HepG2 (cell line): Measurements from ENCODE around the gene ITGA6. TPM values are rescaled to one million over a fixed set of nuclear protein-coding genes. Genes with fewer than 3 reads are reported as not detected.

Source experiments
- ATF7 ChIP-seq, 2 experiments: fragments of 450-650 bp in 1 of 2; sonication (generic) in 1 of 2; formaldehyde crosslinking in 1 of 2; IDR thresholded peaks; 2 replicates each; pipeline versions ENCODE4 v1.4.0 to v1.6.1; 2016 to 2020; ENCODE audit warnings: antibody characterized with exemption in 1 of 2, mild to moderate bottlenecking in 1 of 2, missing genetic modification reagents in 1 of 2
- CBX1 ChIP-seq: IDR thresholded peaks from one replicate; pipeline ENCODE4 v1.6.1; 2016; ENCODE audit warnings: antibody characterized with exemption, low read depth
- FLYWCH1 ChIP-seq: sonication (generic); formaldehyde crosslinking; IDR thresholded peaks from 2 replicates; pipeline ENCODE4 v1.8.1; 2023; ENCODE audit warnings: mild to moderate bottlenecking, missing genetic modification reagents
- HNRNPK ChIP-seq: fragments of 200-400 bp; formaldehyde crosslinking; IDR thresholded peaks from 2 replicates; pipeline ENCODE4 v1.6.1; 2018; ENCODE audit warnings: low read length, low read depth, moderate library complexity, mild to moderate bottlenecking; ENCODE audit not compliant: poor library complexity, severe bottlenecking
- HNRNPLL ChIP-seq: fragments of 200-400 bp; formaldehyde crosslinking; IDR thresholded peaks from 2 replicates; pipeline ENCODE4 v1.6.1; 2017; ENCODE audit warnings: mild to moderate bottlenecking, low read depth, low read length; ENCODE audit not compliant: poor library complexity, severe bottlenecking
- HOXA5 ChIP-seq: sonication (generic); formaldehyde crosslinking; IDR thresholded peaks from 2 replicates; pipeline ENCODE4 v1.4.0; 2020; ENCODE audit warnings: missing genetic modification reagents
- MIXL1 ChIP-seq: IDR thresholded peaks from 2 replicates; pipeline ENCODE4 v1.6.1; 2016
- PHF21A ChIP-seq: sonication (generic); formaldehyde crosslinking; IDR thresholded peaks from 2 replicates; pipeline ENCODE4 v1.5.0; 2020; ENCODE audit warnings: mild to moderate bottlenecking, missing genetic modification reagents
- RAD21 ChIP-seq: fragments of 450-650 bp; formaldehyde crosslinking; IDR thresholded peaks from 2 replicates; pipeline ENCODE4 v1.5.0; 2020; ENCODE audit warnings: mild to moderate bottlenecking
- SMAD9 ChIP-seq: sonication (generic); formaldehyde crosslinking; IDR thresholded peaks from 2 replicates; pipeline ENCODE4 v1.5.1; 2020; ENCODE audit warnings: mild to moderate bottlenecking, missing genetic modification reagents
- SMYD3 ChIP-seq: sonication (generic); formaldehyde crosslinking; IDR thresholded peaks from 2 replicates; pipeline ENCODE4 v1.8.1; 2023; ENCODE audit warnings: mild to moderate bottlenecking, missing genetic modification reagents
- TAF1 ChIP-seq: sonication (generic); formaldehyde crosslinking; IDR thresholded peaks from 2 replicates; pipeline ENCODE4 v1.4.0; 2020; ENCODE audit warnings: missing genetic modification reagents
- TEAD3 ChIP-seq: optimal IDR thresholded peaks from 2 replicates; pipeline ENCODE3; 2016; ENCODE audit warnings: borderline replicate concordance
- ZBTB7A ChIP-seq: sonication (generic); formaldehyde crosslinking; IDR thresholded peaks from 2 replicates; pipeline ENCODE4 v1.8.0; 2022; ENCODE audit warnings: mild to moderate bottlenecking, missing genetic modification reagents
- ZFP1 ChIP-seq: IDR thresholded peaks from 2 replicates; pipeline ENCODE4 v1.6.1; 2016
- ZFP90 ChIP-seq: sonication (generic); formaldehyde crosslinking; IDR thresholded peaks from 2 replicates; pipeline ENCODE4 v1.8.0; 2022; ENCODE audit warnings: missing genetic modification reagents, mild to moderate bottlenecking, inconsistent platforms, borderline replicate concordance
- ZKSCAN8 ChIP-seq: IDR thresholded peaks from 2 replicates; pipeline ENCODE4 v1.6.1; 2016; ENCODE audit warnings: borderline replicate concordance, missing genetic modification reagents, missing compliant biosample characterization
- ZNF124 ChIP-seq: sonication (generic); formaldehyde crosslinking; IDR thresholded peaks from 2 replicates; pipeline ENCODE4 v1.4.0; 2020; ENCODE audit warnings: missing genetic modification reagents
- ZNF160 ChIP-seq: sonication (generic); formaldehyde crosslinking; IDR thresholded peaks from 2 replicates; pipeline ENCODE4 v1.8.0; 2022; ENCODE audit warnings: mild to moderate bottlenecking, inconsistent platforms, missing genetic modification reagents
- ZNF773 ChIP-seq: sonication (generic); formaldehyde crosslinking; IDR thresholded peaks from 2 replicates; pipeline ENCODE4 v1.4.0; 2020; ENCODE audit warnings: missing genetic modification reagents, borderline replicate concordance
- ZSCAN29 ChIP-seq: sonication (generic); formaldehyde crosslinking; conservative IDR thresholded peaks from 2 replicates; pipeline ENCODE4 v1.4.0; 2020; ENCODE audit warnings: mild to moderate bottlenecking, missing genetic modification reagents
- polyA plus RNA-seq, 8 experiments: library from polyadenylated mRNA; depleted of rRNA in 3 of 8; stranded (reverse) in 7 of 8; unstranded in 1 of 8; fragments of >200 nt; fragmentation: Illumina TruSeq in 4 of 8; extraction: Trizol in 4 of 8; gene quantifications; 2 replicates each; pipeline versions ENCODE4 v1.2.1 to v1.2.3, GENCODE V29; 2011 to 2016; ENCODE audit warnings: low read depth in 4 of 8, missing spikeins in 1 of 8, mixed read lengths in 1 of 8; ENCODE audit not compliant: insufficient read depth in 1 of 8
- total RNA-seq, 5 experiments: library from RNA; depleted of rRNA; stranded (reverse); fragments of >200 nt; fragmentation: Illumina TruSeq; extraction: Trizol; gene quantifications; 2 replicates each; pipeline ENCODE4 v1.2.3, GENCODE V29; 2016; ENCODE audit warnings: low read depth in 1 of 5
- TF ChIP-seq, protein P1 (sequence below): sonication (generic); formaldehyde crosslinking; IDR thresholded peaks from 2 replicates; pipeline ENCODE4 v1.5.0; 2020; ENCODE audit warnings: missing genetic modification reagents
- TF ChIP-seq, protein P2 (sequence below): sonication (generic); formaldehyde crosslinking; IDR thresholded peaks from 2 replicates; pipeline ENCODE4 v1.4.0; 2020; ENCODE audit warnings: missing genetic modification reagents, borderline replicate concordance
- TF ChIP-seq, protein P3 (sequence below): IDR thresholded peaks from 2 replicates; pipeline ENCODE4 v1.6.1; 2016; ENCODE audit warnings: low read depth, control low read depth

Gene ITGA6
- total and polyA plus RNA-seq, 2 of the 13 experiments (the other 11 are each of a cell fraction or from before 2014, with no cell fraction given): 24.0 to 92.5 TPM

DNA sequence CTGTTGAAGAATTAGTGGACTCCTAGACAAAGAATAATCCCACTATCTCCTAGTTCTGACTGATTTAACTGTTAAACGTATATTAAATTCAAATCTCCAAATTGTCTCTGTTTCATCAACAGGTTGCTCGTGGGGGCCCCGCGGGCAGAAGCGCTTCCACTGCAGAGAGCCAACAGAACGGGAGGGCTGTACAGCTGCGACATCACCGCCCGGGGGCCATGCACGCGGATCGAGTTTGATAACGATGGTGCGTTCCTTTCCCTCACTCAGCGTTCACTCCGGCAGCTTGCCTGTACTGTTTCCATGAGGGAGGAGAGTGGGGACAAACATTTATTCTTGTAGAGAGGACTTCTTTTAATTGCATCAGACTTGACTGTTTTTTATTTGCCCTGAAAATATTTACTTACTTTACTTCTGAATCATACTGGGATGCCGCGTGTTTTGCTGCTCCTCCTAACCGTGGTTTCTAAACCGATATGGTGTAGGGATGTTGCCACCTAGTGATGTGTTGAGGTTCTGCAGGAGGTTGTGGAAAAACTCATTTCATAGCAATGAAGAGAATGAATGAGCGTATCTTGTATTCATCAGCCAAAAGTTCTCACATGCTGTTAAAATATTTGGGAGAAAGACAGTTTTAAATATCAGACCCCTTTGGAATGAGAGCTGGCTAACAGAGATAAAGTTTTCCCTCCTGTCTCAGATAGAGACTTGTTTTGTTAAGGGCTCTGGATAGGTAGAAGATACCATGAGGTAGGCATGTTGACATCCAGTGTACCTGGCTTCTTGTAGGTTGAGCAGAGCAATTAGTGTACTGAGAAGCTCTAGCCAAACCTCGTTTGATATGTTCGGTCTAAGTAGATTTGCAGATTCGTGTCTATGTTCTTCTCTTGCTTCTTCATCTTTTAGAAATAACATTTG lies 38.3 kb downstream of the ITGA6 start (continued):
- TF ChIP-seq ZNF160: no peak
- peak; percentile 76 for TF ChIP-seq MIXL1
- TF ChIP-seq SMYD3 (CRISPR knock-in tag): no peak
- no peak for TF ChIP-seq SMAD9 (CRISPR knock-in tag)
- peak; percentile 48 for TF ChIP-seq CBX1
- peak; percentile 79 for TF ChIP-seq TEAD3 (CRISPR knock-in tag)
- TF ChIP-seq ZKSCAN8 (CRISPR knock-in tag): peak; percentile 52; the same call in 1 of the 2 replicates
- TF ChIP-seq PHF21A (CRISPR knock-in tag): peak; percentile 71
- TF ChIP-seq, protein P1, sequence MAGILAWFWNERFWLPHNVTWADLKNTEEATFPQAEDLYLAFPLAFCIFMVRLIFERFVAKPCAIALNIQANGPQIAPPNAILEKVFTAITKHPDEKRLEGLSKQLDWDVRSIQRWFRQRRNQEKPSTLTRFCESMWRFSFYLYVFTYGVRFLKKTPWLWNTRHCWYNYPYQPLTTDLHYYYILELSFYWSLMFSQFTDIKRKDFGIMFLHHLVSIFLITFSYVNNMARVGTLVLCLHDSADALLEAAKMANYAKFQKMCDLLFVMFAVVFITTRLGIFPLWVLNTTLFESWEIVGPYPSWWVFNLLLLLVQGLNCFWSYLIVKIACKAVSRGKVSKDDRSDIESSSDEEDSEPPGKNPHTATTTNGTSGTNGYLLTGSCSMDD (CRISPR knock-in tag): no peak
- TF ChIP-seq ZBTB7A (CRISPR knock-in tag): no peak
- peak; percentile 83; the same call in 1 of the 2 replicates for TF ChIP-seq ZFP1
- TF ChIP-seq TAF1 (CRISPR knock-in tag): no peak
- TF ChIP-seq ATF7 (IDR thresholded peaks at IDR 0.05): no peak
- TF ChIP-seq ATF7 (CRISPR knock-in tag; IDR thresholded peaks at IDR 0.05): peak; percentile 26; the same call in 1 of the 2 replicates
- TF ChIP-seq FLYWCH1 (CRISPR knock-in tag): no peak
- TF ChIP-seq RAD21: peak; percentile 93
- TF ChIP-seq HNRNPLL: peak; percentile 88
- peak; percentile 80; the same call in 1 of the 2 replicates for TF ChIP-seq ZNF124 (CRISPR knock-in tag)
- TF ChIP-seq, protein P2, sequence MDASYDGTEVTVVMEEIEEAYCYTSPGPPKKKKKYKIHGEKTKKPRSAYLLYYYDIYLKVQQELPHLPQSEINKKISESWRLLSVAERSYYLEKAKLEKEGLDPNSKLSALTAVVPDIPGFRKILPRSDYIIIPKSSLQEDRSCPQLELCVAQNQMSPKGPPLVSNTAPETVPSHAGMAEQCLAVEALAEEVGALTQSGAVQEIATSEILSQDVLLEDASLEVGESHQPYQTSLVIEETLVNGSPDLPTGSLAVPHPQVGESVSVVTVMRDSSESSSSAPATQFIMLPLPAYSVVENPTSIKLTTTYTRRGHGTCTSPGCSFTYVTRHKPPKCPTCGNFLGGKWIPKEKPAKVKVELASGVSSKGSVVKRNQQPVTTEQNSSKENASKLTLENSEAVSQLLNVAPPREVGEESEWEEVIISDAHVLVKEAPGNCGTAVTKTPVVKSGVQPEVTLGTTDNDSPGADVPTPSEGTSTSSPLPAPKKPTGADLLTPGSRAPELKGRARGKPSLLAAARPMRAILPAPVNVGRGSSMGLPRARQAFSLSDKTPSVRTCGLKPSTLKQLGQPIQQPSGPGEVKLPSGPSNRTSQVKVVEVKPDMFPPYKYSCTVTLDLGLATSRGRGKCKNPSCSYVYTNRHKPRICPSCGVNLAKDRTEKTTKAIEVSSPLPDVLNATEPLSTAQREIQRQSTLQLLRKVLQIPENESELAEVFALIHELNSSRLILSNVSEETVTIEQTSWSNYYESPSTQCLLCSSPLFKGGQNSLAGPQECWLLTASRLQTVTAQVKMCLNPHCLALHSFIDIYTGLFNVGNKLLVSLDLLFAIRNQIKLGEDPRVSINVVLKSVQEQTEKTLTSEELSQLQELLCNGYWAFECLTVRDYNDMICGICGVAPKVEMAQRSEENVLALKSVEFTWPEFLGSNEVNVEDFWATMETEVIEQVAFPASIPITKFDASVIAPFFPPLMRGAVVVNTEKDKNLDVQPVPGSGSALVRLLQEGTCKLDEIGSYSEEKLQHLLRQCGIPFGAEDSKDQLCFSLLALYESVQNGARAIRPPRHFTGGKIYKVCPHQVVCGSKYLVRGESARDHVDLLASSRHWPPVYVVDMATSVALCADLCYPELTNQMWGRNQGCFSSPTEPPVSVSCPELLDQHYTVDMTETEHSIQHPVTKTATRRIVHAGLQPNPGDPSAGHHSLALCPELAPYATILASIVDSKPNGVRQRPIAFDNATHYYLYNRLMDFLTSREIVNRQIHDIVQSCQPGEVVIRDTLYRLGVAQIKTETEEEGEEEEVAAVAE (CRISPR knock-in tag): peak; percentile 38; the same call in 1 of the 2 replicates
- TF ChIP-seq HOXA5 (CRISPR knock-in tag): peak; percentile 73; the same call in 1 of the 2 replicates
- no peak for TF ChIP-seq ZNF773 (CRISPR knock-in tag)
- TF ChIP-seq ZSCAN29 (CRISPR knock-in tag): peak; percentile 91
- no peak for TF ChIP-seq ZFP90 (CRISPR knock-in tag)
- TF ChIP-seq, protein P3, sequence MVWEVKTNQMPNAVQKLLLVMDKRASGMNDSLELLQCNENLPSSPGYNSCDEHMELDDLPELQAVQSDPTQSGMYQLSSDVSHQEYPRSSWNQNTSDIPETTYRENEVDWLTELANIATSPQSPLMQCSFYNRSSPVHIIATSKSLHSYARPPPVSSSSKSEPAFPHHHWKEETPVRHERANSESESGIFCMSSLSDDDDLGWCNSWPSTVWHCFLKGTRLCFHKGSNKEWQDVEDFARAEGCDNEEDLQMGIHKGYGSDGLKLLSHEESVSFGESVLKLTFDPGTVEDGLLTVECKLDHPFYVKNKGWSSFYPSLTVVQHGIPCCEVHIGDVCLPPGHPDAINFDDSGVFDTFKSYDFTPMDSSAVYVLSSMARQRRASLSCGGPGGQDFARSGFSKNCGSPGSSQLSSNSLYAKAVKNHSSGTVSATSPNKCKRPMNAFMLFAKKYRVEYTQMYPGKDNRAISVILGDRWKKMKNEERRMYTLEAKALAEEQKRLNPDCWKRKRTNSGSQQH (CRISPR knock-in tag): peak; percentile 63; the same call in 1 of the 2 replicates
- no peak for TF ChIP-seq HNRNPK
